IMR-90 (cell line): ENCODE measurements around the gene MEIS1. TPM values are rescaled to one million over a fixed set of nuclear protein-coding genes. Genes with fewer than 3 reads are reported as not detected.

Experiments
- ATAC-seq: fragments of 200-7000 bp; cut with Tn5 transposase; 2 replicates; pipeline ENCODE4 v1.9.1; 2020; ENCODE audit warnings: low read depth, mild to moderate bottlenecking, moderate library complexity
- BruUV-seq: library from RNA; stranded (reverse); fragments of 400-500 nt; replicated peaks from 2 replicates; lab custom pipeline; 2021; lab: Mats Ljungman, UMichigan
- CTCF ChIA-PET: fragments of 300-600 bp; formaldehyde crosslinking; extraction: SDS; loops from one replicate; lab custom pipeline; 2021; ENCODE audit warnings: antibody characterized with exemption; lab: Yijun Ruan, JAX
- POLR2A ChIA-PET: fragments of 300-600 bp; sonication (Branson Sonifier 250); formaldehyde crosslinking; loops from one replicate; lab custom pipeline; 2022; ENCODE audit warnings: antibody characterized with exemption; ENCODE audit not compliant: unreplicated experiment; lab: Charles Lee
- DNase-seq: peaks from one replicate; pipeline ENCODE4 v3.0.0; 2013
- H2AFZ ChIP-seq: replicated peaks from 2 replicates; pipeline ENCODE3; 2013; ENCODE audit warnings: low read length, mild to moderate bottlenecking; ENCODE audit not compliant: poor library complexity
- H2AK5ac ChIP-seq: 2 replicates; pipeline ENCODE4 v1.6.1; 2013; ENCODE audit warnings: low read depth, low read length, inconsistent platforms
- H2AK9ac ChIP-seq: replicated peaks from 2 replicates; pipeline ENCODE3; 2013; ENCODE audit warnings: mild to moderate bottlenecking, low read depth, low read length, moderate library complexity; ENCODE audit not compliant: poor library complexity
- H2BK120ac ChIP-seq: 2 replicates; pipeline ENCODE4 v1.6.1; 2013; ENCODE audit warnings: low read depth, low read length, inconsistent platforms
- H2BK15ac ChIP-seq: 3 replicates; pipeline ENCODE4 v1.6.1; 2013; ENCODE audit warnings: low read depth, low read length, inconsistent platforms
- H2BK20ac ChIP-seq: 2 replicates; pipeline ENCODE4 v1.6.1; 2013; ENCODE audit warnings: low read depth, mild to moderate bottlenecking, inconsistent platforms, low read length, moderate library complexity
- H2BK5ac ChIP-seq: 2 replicates; pipeline ENCODE4 v1.6.1; 2013; ENCODE audit warnings: mild to moderate bottlenecking, low read depth, low read length, inconsistent platforms; ENCODE audit not compliant: poor library complexity, severe bottlenecking
- H3K14ac ChIP-seq: replicated peaks from 2 replicates; pipeline ENCODE4 v1.6.1; 2013; ENCODE audit warnings: low read depth, low read length, inconsistent platforms
- H3K18ac ChIP-seq: 2 replicates; pipeline ENCODE4 v1.6.1; 2013; ENCODE audit warnings: low read depth, low read length, control low read depth
- H3K23ac ChIP-seq: 2 replicates; pipeline ENCODE4 v1.6.1; 2013; ENCODE audit warnings: low read depth, low read length, inconsistent platforms
- H3K27ac ChIP-seq: 2 replicates; pipeline ENCODE4 v1.5.1; 2013; ENCODE audit warnings: mild to moderate bottlenecking, control low read depth, low read length; ENCODE audit not compliant: insufficient read depth
- H3K27me3 ChIP-seq: 2 replicates; pipeline ENCODE4 v1.6.1; 2013; ENCODE audit warnings: low read length; ENCODE audit not compliant: control insufficient read depth, insufficient read depth
- H3K36me3 ChIP-seq: 2 replicates; pipeline ENCODE4 v1.6.1; 2013; ENCODE audit warnings: low read length, mixed read lengths; ENCODE audit not compliant: control insufficient read depth, insufficient read depth
- H3K4ac ChIP-seq: 2 replicates; pipeline ENCODE4 v1.6.1; 2013; ENCODE audit warnings: low read depth, low read length, inconsistent platforms
- H3K4me1 ChIP-seq: 2 replicates; pipeline ENCODE4 v1.6.1; 2013; ENCODE audit warnings: low read length, mixed read lengths; ENCODE audit not compliant: control insufficient read depth, insufficient read depth
- H3K4me2 ChIP-seq: 2 replicates; pipeline ENCODE4 v1.6.1; 2013; ENCODE audit warnings: low read depth, mild to moderate bottlenecking, control low read depth, low read length, moderate library complexity
- H3K4me3 ChIP-seq: 2 replicates; pipeline ENCODE4 v1.5.1; 2013; ENCODE audit warnings: low read depth, mild to moderate bottlenecking, control low read depth, low read length, moderate library complexity; ENCODE audit not compliant: insufficient read depth
- H3K56ac ChIP-seq: 2 replicates; pipeline ENCODE4 v1.6.1; 2013; ENCODE audit warnings: low read length, inconsistent platforms; ENCODE audit not compliant: insufficient read depth; ENCODE audit errors: extremely low read depth
- H3K79me1 ChIP-seq, 2 experiments: 2 replicates each; pipeline ENCODE4 v1.6.1; 2013; ENCODE audit warnings: low read length in 2 of 2, inconsistent platforms in 1 of 2, low read depth in 1 of 2
- H3K9ac ChIP-seq: 2 replicates; pipeline ENCODE4 v1.6.1; 2013; ENCODE audit warnings: low read depth, low read length, control low read depth
- H3K9me1 ChIP-seq: 2 replicates; pipeline ENCODE4 v1.6.1; 2013; ENCODE audit warnings: low read length, inconsistent platforms; ENCODE audit not compliant: insufficient read depth
- H3K9me3 ChIP-seq: 2 replicates; pipeline ENCODE4 v1.6.1; 2013; ENCODE audit warnings: low read length; ENCODE audit not compliant: control insufficient read depth, insufficient read depth
- H4K20me1 ChIP-seq: 2 replicates; pipeline ENCODE4 v1.6.1; 2013; ENCODE audit warnings: low read length, inconsistent platforms; ENCODE audit not compliant: insufficient read depth
- H4K5ac ChIP-seq: 2 replicates; pipeline ENCODE4 v1.6.1; 2013; ENCODE audit warnings: mild to moderate bottlenecking, low read depth, low read length, control low read depth
- H4K8ac ChIP-seq, 2 experiments: 2 replicates each; pipeline ENCODE4 v1.6.1; 2013; ENCODE audit warnings: low read depth in 2 of 2, low read length in 2 of 2, control low read depth in 1 of 2, inconsistent platforms in 1 of 2
- H4K91ac ChIP-seq: 2 replicates; pipeline ENCODE4 v1.6.1; 2013; ENCODE audit warnings: low read depth, low read length, inconsistent platforms; ENCODE audit not compliant: insufficient read depth
- CEBPB ChIP-seq: IDR thresholded peaks from 2 replicates; pipeline ENCODE4 v1.6.1; 2012; ENCODE audit warnings: low read depth, low read length, improper control_type of control experiment
- ELK1 ChIP-seq: fragments of 150-350 bp; IDR thresholded peaks from 2 replicates; pipeline ENCODE4 v1.6.1; 2016; ENCODE audit warnings: low read depth, mild to moderate bottlenecking, low read length, moderate library complexity, borderline replicate concordance
- FOS ChIP-seq: fragments of 150-350 bp; IDR thresholded peaks from 2 replicates; pipeline ENCODE4 v1.6.1; 2016; ENCODE audit warnings: low read depth, low read length
- MAFK ChIP-seq: IDR thresholded peaks from 2 replicates; pipeline ENCODE4 v1.6.1; 2012; ENCODE audit warnings: low read depth, low read length, improper control_type of control experiment
- RCOR1 ChIP-seq: IDR thresholded peaks from 2 replicates; pipeline ENCODE4 v1.6.1; 2012; ENCODE audit warnings: mild to moderate bottlenecking, low read length, improper control_type of control experiment; ENCODE audit not compliant: insufficient replicate concordance
- SMC3 ChIP-seq: fragments of 150-350 bp; IDR thresholded peaks from 2 replicates; pipeline ENCODE4 v1.6.1; 2016; ENCODE audit warnings: low read depth, mild to moderate bottlenecking, antibody characterized with exemption, low read length, moderate library complexity
- WGBS, 2 experiments: methylation state at CpG; one replicate each; pipeline versions ENCODE4 v1.1.5 to v1.1.7; 2013; ENCODE audit warnings: missing lambda C conversion rate in 2 of 2; ENCODE audit not compliant: insufficient read length in 1 of 2; ENCODE audit errors: extremely low coverage in 2 of 2; 5-methylcytosine and 5-hydroxymethylcytosine counted together
- dilution Hi-C: fragments of 300-500 bp; cut with HindIII; formaldehyde crosslinking; loops from one replicate; pipeline ENCODE4 v1.14.3; 2018; ENCODE audit warnings: low sequenced_read_pairs; ENCODE audit not compliant: unreplicated experiment
- in situ Hi-C: fragments of 300-500 bp; cut with MboI; formaldehyde crosslinking; loops from 3 replicates; pipeline ENCODE4 v1.14.3; 2019; ENCODE audit warnings: low sequenced_read_pairs, inconsistent platforms, mixed read lengths
- intact Hi-C: fragments of 100-400 bp; cut with micrococcal nuclease; formaldehyde crosslinking; loops from 2 replicates; pipeline ENCODE4 v1.10.0; 2022
- polyA plus RNA-seq, 3 experiments: library from polyadenylated mRNA; depleted of rRNA; stranded (reverse); fragments of >200 nt; gene quantifications; 2 replicates each; pipeline ENCODE4 v1.2.3, GENCODE V29; 2012; ENCODE audit warnings: low replicate concordance in 1 of 3
- total RNA-seq: library from RNA; depleted of rRNA; stranded (reverse); fragments of >200 nt; gene quantifications from 2 replicates; pipeline ENCODE4 v1.2.3, GENCODE V29; 2012
- TF ChIP-seq, protein P1 (sequence below): conservative IDR thresholded peaks from 2 replicates; pipeline ENCODE4 v1.5.1; 2012; ENCODE audit warnings: mild to moderate bottlenecking, low read depth, low read length, improper control_type of control experiment

Gene MEIS1
- total and polyA plus RNA-seq, 2 of the 4 experiments (the other 2 are of a cell fraction): 54.4 to 157 TPM

DNA sequence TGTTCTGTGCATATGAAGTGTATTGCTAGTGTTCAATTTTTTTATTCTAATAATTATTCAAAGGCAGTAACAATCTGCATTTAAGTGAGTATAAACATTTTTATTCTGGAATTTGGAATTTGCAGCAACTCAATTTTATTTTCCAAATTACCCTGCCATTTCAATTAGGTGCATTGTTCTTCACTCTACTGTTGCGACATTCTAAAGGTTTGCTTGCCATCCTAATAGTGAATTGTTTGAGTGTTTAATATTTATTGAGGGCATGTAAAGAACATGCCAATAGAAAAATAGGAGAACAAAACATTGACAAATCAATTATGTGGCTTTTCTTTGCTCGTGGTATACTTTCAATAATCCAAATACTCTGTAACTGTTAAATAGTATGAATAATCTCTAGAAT, 18.0 kb downstream of the MEIS1 start:
- H2BK20ac ChIP-seq: no peak overlapping the region
- intact Hi-C loops: no loop called here
- H3K9me1 ChIP-seq: peaks cover 9% of the 10 kb centered on the region; the same call in 1 of the 2 replicates
- in situ Hi-C loops: no loop called here
- dilution Hi-C loops: no loop called here
- TF ChIP-seq FOS (no peak), ELK1 (no peak), CEBPB (peak; percentile 83), RCOR1 (no peak), MAFK (no peak), SMC3 (no peak)
- TF ChIP-seq, protein P1, sequence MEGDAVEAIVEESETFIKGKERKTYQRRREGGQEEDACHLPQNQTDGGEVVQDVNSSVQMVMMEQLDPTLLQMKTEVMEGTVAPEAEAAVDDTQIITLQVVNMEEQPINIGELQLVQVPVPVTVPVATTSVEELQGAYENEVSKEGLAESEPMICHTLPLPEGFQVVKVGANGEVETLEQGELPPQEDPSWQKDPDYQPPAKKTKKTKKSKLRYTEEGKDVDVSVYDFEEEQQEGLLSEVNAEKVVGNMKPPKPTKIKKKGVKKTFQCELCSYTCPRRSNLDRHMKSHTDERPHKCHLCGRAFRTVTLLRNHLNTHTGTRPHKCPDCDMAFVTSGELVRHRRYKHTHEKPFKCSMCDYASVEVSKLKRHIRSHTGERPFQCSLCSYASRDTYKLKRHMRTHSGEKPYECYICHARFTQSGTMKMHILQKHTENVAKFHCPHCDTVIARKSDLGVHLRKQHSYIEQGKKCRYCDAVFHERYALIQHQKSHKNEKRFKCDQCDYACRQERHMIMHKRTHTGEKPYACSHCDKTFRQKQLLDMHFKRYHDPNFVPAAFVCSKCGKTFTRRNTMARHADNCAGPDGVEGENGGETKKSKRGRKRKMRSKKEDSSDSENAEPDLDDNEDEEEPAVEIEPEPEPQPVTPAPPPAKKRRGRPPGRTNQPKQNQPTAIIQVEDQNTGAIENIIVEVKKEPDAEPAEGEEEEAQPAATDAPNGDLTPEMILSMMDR: no peak
- H3K56ac ChIP-seq: no peak overlapping the region
- H3K4me3 ChIP-seq: no peak overlapping the region
- H2BK120ac ChIP-seq: no peak overlapping the region
- no peak overlapping the region for H4K5ac ChIP-seq
- no peak overlapping the region for H3K9ac ChIP-seq
- no peak overlapping the region for H2BK5ac ChIP-seq
- ChIA-PET CTCF (no interaction called here), POLR2A (no interaction called here)
- H3K36me3 ChIP-seq: peaks cover 22% of the 10 kb centered on the region
- peaks cover 4 to 21% of the 10 kb centered on the region in 2 experiments; a peak in 3 of 4 replicates for H3K79me1 ChIP-seq
- peaks cover 51% of the 10 kb centered on the region; the same call in 1 of the 2 replicates for H4K20me1 ChIP-seq
- H3K4me2 ChIP-seq: no peak overlapping the region; the same call in 1 of the 2 replicates
- H3K18ac ChIP-seq: no peak overlapping the region
- no TSS peak for BruUV-seq
- no peaks in the 10 kb centered on the region for H3K27me3 ChIP-seq
- H3K4me1 ChIP-seq: peaks cover 8% of the 10 kb centered on the region
- WGBS, 2 experiments: no CpG with 5 or more reads among the region's 2 CpGs
- H3K27ac ChIP-seq: no peak overlapping the region
- no peak overlapping the region for H2AK5ac ChIP-seq
- no peak overlapping the region for H4K8ac ChIP-seq
- ATAC-seq: no peak
- H4K91ac ChIP-seq: no peak overlapping the region
- no peak for DNase-seq
- H2BK15ac ChIP-seq: no peak overlapping the region
- H2AFZ ChIP-seq: no peak overlapping the region
- no peaks in the 10 kb centered on the region for H3K9me3 ChIP-seq
- H3K4ac ChIP-seq: no peak overlapping the region
- H2AK9ac ChIP-seq: no peak overlapping the region
- no peak overlapping the region for H3K23ac ChIP-seq
- no peak overlapping the region for H3K14ac ChIP-seq
